CD1c-positive myeloid dendritic cell (primary cell): ENCODE results near the gene USP5.
A peak's percentile ranks its signal among the peaks of the same experiment; 100 is the strongest.

Source experiments
- DNase-seq: peaks from one replicate; pipeline ENCODE4 v3.0.0-alpha.2; 2016; ENCODE audit errors: extremely low spot score

The USP5 gene

GRCh38 chr12:6914246-6914946, 62.4 kb downstream of the USP5 start, which contains the start of gene ENO2:
Gene ENO2, plus strand, starts transcription at chr12:6914580. Its CDS starts 1,253 bp downstream, at chr12:6915833.
- DNase-seq, result peak; percentile 77

GRCh38 chr12:6914947-6915788, 63.2 kb downstream of the USP5 start:
- no peak for DNase-seq

GRCh38 chr12:6915789-6916285, 63.9 kb downstream of the USP5 start:
- DNase-seq, result no peak
